H1 (cell line): ENCODE data around the gene KCNK4. TPM values are rescaled to one million over a fixed set of nuclear protein-coding genes. Genes with fewer than 3 reads are reported as not detected.

Experiments
- BRCA1 ChIP-seq: IDR thresholded peaks from 2 replicates; pipeline ENCODE4 v1.6.1; 2012; ENCODE audit warnings: low read depth, low read length, improper control_type of control experiment
- CEBPB ChIP-seq: IDR thresholded peaks from 2 replicates; pipeline ENCODE4 v1.6.1; 2012; ENCODE audit warnings: low read depth, low read length
- CTCF ChIP-seq, 3 experiments: IDR thresholded peaks; 1 replicate in 2 of 3; 2 replicates in 1 of 3; pipeline versions ENCODE4 v1.5.1 to v1.6.1; 2011; ENCODE audit warnings: low read length in 3 of 3, mild to moderate bottlenecking in 3 of 3, inconsistent platforms in 2 of 3, low read depth in 1 of 3, moderate library complexity in 1 of 3; ENCODE audit not compliant: insufficient read depth in 1 of 3; ENCODE audit errors: control extremely low read depth in 1 of 3
- KDM4A ChIP-seq: IDR thresholded peaks from one replicate; pipeline ENCODE4 v1.7.1; 2012; ENCODE audit warnings: low read depth, mild to moderate bottlenecking, moderate library complexity, low read length, inconsistent platforms; ENCODE audit not compliant: severe bottlenecking
- SAP30 ChIP-seq: fragments of 300-600 bp; sonication (generic); IDR thresholded peaks from 2 replicates; pipeline ENCODE4 v1.7.1; 2012; ENCODE audit warnings: low read length, moderate library complexity, mild to moderate bottlenecking, inconsistent platforms; ENCODE audit not compliant: insufficient read depth, insufficient replicate concordance
- SRF ChIP-seq: IDR thresholded peaks from 2 replicates; pipeline ENCODE4 v1.6.1; 2011; ENCODE audit warnings: mild to moderate bottlenecking, low read depth, low read length, moderate library complexity
- TCF12 ChIP-seq: IDR thresholded peaks from 2 replicates; pipeline ENCODE4 v1.6.1; 2011; ENCODE audit warnings: low read depth, mild to moderate bottlenecking, low read length
- polyA plus RNA-seq, 7 experiments: library from polyadenylated mRNA; depleted of rRNA in 3 of 7; stranded (reverse) in 5 of 7; unstranded in 2 of 7; fragments of >200 nt in 5 of 7; fragments of 200-250 nt in 2 of 7; gene quantifications; 1 replicate in 5 of 7; 2 replicates in 1 of 7; 4 replicates in 1 of 7; pipeline versions ENCODE4 v1.2.1 to v1.2.3, GENCODE V29; 2011 to 2013; ENCODE audit warnings: missing spikeins in 2 of 7, mixed read lengths in 2 of 7
- total RNA-seq: library from RNA; stranded (reverse); fragmentation: NEBNext Ultra II Directional; extraction: Animal tissue kit (Norgen Biotek cat#: 25700); gene quantifications from 2 replicates; pipeline ENCODE4 v1.2.1, GENCODE V29; 2021

The KCNK4 gene
- total and polyA plus RNA-seq, 2 of the 8 experiments (the other 6 are each of a cell fraction or from before 2014, with no cell fraction given): 0.19 TPM; not detected in 1

GRCh38 chr11:64252003-64252872 is 38.9 kb upstream of the KCNK4 start (continued):
- peak; percentile 21 for TF ChIP-seq KDM4A
- TF ChIP-seq CTCF (IDR thresholded peaks at IDR 0.05; ENCODE audit: control extremely low read depth in 1 of 3, insufficient read depth in 1 of 3, low read depth in 1 of 3, low read length in 3 of 3): peak in 1 of 3 experiments; percentile 36; a peak in 1 of 4 replicates
- TF ChIP-seq TCF12: 0 out of 2 replicates have a peak, but pooled peaks have one; percentile 41
- peak; percentile 75 for TF ChIP-seq SRF
- no peak for TF ChIP-seq CEBPB
- no peak for TF ChIP-seq BRCA1
- TF ChIP-seq SAP30: peak; percentile 55
